HL-60/S4 (cell line): ENCODE measurements around the gene DZIP1.

Experiments used
- in situ Hi-C: fragments of 300-500 bp; cut with MboI; formaldehyde crosslinking; loops from 2 replicates; pipeline ENCODE4 v1.14.3; 2022; ENCODE audit warnings: low sequenced_read_pairs

Gene DZIP1

GRCh38 chr13:95643936-95644598 is 439 bp downstream of the DZIP1 start:
- in situ Hi-C loops: loop anchor here (25.0 kb wide), 1 partner anchor 593 kb away; no protein-coding TSS in a partner anchor

DNA sequence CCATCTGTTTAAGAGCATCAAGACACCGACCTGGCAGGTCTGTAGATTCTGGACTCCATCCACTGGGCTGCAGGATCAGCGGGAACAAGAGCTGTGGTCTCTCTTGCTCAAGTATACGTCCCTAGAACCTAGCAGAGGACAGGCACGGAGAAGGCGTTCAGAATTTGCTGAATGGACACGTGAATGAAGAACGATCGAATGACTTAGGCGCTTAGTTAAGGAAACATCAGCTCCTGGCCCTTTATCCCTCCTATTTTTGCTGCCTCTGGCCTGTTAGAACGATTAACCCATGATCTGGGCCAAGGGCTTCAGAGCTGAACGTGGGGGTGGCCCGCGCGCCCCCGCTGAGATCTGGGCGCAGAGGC is 953 bp downstream of the DZIP1 start:
- in situ Hi-C loops: loop anchor here (25.0 kb wide), 1 partner anchor 594 kb away; no protein-coding TSS in a partner anchor

GRCh38 chr13:95642999-95643398 is 1.5 kb downstream of the DZIP1 start:
- in situ Hi-C loops: loop anchor here (25.0 kb wide), 1 partner anchor 594 kb away; no protein-coding TSS in a partner anchor

- in situ Hi-C loops: loop anchor here (25.0 kb wide), 1 partner anchor 595 kb away; no protein-coding TSS in a partner anchor
These were observed 2.4 kb downstream of the DZIP1 start for GRCh38 chr13:95642028-95642621.

DNA sequence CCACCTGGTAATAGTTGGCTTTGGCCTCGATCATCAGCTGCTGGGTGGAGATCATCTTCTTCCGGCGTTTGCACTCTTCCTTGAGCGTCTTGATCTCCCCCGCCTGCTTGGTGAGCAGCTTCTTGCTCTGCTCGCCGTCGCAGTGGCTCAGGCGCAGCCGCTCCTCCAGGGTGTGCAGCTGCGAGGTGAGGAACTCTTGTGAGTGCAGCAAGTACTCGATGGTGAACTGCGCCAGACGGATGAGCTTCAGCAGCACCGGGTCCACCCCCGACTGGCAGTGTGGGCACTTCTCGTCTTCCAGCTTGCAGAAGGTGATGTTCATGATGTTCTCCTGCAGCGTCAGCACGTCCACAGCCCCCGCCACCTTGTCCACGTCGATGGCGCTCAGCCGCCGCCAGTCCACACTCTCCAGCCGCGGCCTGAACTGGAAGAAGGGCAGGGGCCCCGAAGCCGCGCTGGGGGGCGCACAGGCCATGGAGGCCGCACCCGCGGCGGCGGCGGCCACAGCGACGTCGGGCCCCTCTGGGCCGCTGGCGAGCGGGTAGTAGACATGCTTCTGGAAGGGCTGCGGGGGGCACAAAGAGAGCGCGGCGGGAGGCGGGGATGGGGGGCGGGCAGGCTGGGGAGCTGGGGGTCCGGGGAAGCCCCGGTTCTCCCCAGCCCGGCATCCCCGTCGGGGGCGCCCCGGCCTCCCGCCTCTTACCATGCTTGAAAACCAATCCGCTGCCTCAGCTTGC is 3.0 kb downstream of the DZIP1 start:
- in situ Hi-C loops: loop anchor here (25.0 kb wide), 1 partner anchor 596 kb away; no protein-coding TSS in a partner anchor

DNA sequence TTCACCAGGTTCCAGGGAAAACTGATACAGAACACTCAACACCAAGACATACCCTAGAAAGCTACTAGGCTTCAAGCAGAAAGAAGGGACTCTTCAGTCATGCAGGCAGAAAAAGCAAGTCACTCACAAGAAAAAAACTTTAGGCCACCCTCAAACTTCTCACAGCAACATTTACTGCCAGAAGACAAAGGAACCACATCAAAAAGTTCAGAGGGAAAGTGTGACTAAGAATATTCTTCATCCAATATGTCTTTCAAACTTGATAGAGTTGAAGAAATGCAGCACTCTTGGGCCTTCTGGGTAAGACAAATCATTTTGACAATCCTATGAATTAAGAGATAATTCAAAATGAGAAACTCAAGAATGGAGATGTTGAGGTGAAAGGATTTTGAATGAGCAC is 7.7 kb downstream of the DZIP1 start:
- in situ Hi-C loops: loop anchor here (25.0 kb wide), 1 partner anchor 600 kb away; no protein-coding TSS in a partner anchor

- in situ Hi-C loops: loop anchor here (25.0 kb wide), 1 partner anchor 607 kb away; no protein-coding TSS in a partner anchor
These were observed 13.9 kb downstream of the DZIP1 start for GRCh38 chr13:95630593-95630992.

DNA sequence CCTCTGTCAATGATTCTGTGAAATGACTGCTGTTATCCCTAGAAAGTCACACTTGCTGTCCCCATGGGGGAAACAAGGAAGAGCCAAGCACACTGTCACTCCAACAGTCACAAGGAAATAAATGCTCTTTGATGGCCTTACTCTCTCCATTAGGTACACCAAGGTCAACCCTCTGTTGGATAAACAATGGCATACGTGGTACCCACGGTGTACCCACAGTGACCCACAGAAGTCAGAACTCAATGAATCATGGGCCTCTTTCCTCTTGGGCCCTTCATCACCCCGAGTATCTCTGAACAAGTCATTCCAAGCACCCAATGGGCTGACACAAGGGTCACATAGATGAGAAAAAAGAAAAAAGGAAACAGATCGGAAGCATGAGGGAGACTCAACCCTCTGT is 15.4 kb downstream of the DZIP1 start:
- in situ Hi-C loops: loop anchor here (25.0 kb wide), 1 partner anchor 608 kb away; no protein-coding TSS in a partner anchor

- in situ Hi-C loops: loop anchor here (25.0 kb wide), 1 partner anchor 609 kb away; no protein-coding TSS in a partner anchor
These were observed 16.0 kb downstream of the DZIP1 start for GRCh38 chr13:95628488-95628887.

DNA sequence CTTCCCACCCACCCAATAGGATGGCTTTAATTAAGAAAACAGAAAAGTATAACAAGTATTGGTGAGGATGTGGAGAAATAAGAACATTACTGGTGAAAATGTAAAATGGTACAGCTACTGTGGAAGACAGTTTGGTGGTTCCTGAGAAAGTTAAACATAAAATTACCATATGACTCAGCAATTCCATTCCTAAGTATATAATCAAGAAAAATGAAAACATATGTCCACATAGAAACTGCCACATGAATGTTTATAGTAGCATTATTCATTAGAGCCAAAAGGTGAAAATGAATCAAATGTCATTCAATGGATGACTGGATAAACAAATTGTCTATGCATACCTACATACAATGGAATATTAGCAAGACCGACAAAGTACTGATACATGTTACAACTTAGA is 16.9 kb downstream of the DZIP1 start:
- in situ Hi-C loops: loop anchor here (25.0 kb wide), 1 partner anchor 610 kb away; no protein-coding TSS in a partner anchor

DNA sequence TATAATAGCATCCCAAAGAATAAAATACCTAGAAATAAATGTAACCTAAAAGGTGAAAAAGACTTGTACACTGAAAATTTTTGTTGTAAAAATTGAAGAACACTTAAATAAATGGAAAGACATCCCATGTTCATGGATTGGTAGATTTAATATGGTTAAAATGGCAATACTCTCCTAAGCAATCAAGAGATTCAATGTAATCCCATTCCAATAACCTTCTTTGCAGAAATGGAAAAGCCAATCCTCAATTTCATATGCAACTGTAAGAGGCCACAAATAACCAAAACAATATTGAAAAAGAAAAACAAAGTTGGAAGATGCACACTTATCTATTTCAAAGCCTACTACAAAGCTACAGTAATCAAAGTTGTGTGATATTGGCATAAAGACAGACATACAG is 17.7 kb downstream of the DZIP1 start:
- in situ Hi-C loops: loop anchor here (25.0 kb wide), 1 partner anchor 611 kb away; no protein-coding TSS in a partner anchor

- in situ Hi-C loops: loop anchor here (25.0 kb wide), 2 partner anchors 1188 to 1338 kb away; no protein-coding TSS in a partner anchor
These were observed 20.5 kb downstream of the DZIP1 start for GRCh38 chr13:95624020-95624419.

GRCh38 chr13:95623141-95623540 is 21.4 kb downstream of the DZIP1 start:
- in situ Hi-C loops: loop anchor here (25.0 kb wide), 2 partner anchors 1189 to 1339 kb away; no protein-coding TSS in a partner anchor

GRCh38 chr13:95620825-95621498 is 23.5 kb downstream of the DZIP1 start:
- in situ Hi-C loops: loop anchor here (25.0 kb wide), 2 partner anchors 1191 to 1341 kb away; no protein-coding TSS in a partner anchor

DNA sequence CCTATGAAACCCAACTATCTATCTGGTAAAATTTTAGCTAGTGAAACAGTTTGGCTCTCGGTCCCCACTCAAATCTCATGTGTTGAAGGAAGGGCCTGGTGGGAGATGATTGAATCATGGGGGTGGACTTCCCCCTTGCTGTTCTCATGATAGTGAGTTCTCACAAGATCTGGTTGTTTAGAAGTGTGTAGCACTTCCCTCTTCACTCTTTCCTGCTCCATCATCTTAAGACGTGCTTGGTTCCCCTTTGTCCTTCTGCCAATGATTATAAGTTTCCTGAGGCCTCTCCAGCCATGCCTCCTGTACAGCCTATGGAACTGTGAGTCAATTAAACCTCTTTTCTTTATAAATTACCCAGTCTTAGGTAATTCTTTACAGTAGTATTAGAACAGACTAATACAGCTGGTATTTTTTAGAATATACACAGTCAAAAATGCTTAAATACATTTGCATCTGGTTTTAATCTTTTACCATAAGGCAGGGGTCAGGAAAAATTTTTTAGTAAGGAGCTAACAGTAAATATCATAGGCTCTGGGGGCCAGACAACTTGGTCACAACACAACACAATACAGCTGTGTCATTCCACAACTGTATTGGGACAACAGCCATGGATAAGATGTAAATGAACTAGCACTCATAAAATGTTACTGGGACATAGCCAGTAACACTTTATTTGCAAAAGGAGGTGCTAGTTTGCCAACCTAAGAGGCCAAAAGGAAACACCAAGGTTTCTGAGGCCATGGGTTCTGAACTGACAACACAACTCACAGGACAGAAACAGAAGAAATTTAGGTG is 24.3 kb downstream of the DZIP1 start:
- in situ Hi-C loops: loop anchor here (25.0 kb wide), 2 partner anchors 1192 to 1342 kb away; no protein-coding TSS in a partner anchor

DNA sequence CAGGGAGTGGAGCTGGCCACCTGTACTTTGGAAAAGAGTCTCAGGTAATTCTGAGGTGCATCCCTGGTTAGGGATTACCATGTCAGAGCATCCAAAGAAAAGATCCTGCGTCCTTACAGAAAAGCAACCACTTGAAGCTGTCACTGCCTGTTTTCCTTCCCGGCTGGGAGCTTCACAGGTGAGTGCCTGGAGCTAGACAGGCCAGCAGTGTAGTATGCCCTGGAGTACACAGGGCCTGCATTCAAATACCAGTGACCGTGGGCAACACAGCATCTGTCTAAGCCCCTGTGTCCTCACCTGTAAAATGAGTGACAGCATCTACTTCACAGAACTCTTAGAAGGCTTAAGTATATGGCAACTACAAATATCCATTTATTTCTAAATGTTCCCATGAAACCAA is 29.0 kb downstream of the DZIP1 start:
- in situ Hi-C loops: loop anchor here (10.0 to 25.0 kb wide), 3 partner anchors 219 to 1347 kb away; no protein-coding TSS in a partner anchor

DNA sequence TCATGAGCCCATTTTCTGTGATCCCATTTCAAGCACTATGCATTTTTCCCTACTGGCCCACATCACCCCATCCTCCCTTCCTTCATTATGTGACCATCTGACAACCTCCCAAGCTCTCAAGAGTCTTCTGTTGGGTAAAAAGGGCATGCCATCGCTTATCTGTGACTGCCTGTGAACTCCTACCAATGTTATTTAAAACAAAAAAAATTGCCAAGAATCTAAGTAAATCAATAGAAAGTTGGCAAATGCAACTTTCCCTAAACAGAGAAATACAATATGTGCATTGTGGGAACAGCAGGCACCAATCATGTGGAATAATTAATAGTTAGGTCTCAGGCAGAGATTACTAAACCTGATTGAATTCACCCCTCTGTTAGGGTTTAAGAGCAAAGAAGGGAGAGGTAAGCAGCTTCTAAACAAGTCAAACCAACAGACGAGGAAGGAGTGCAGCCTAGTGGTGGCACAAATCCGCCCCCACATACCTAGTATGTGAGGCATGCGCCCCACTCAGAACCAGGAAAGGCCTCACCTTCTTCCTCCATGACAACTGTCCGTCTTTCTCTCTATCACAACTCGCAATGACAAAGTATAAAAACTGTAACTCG is 29.8 kb downstream of the DZIP1 start:
- in situ Hi-C loops: loop anchor here (10.0 to 25.0 kb wide), 3 partner anchors 220 to 1348 kb away; no protein-coding TSS in a partner anchor

GRCh38 chr13:95608640-95609323 is 35.7 kb downstream of the DZIP1 start:
- in situ Hi-C loops: loop anchor here (25.0 kb wide), 2 partner anchors 1204 to 1354 kb away; no protein-coding TSS in a partner anchor
